SK-N-SH (cell line): ENCODE measurements around the gene MIEN1. TPM values are rescaled to one million over a fixed set of nuclear protein-coding genes. Genes with fewer than 3 reads are reported as not detected.

Experiments used
- CTCF ChIA-PET: fragments of 300-600, 350-600 bp; formaldehyde crosslinking; extraction: SDS; loops from one replicate; lab custom pipeline; 2021; lab: Yijun Ruan, JAX
- POLR2A ChIA-PET: fragments of 350-600 bp; sonication (Branson Sonifier 250); formaldehyde crosslinking; extraction: SDS; loops from one replicate; lab custom pipeline; 2020; ENCODE audit warnings: antibody characterized with exemption, inconsistent platforms; lab: Yijun Ruan, JAX
- DNase-seq: peaks from one replicate; pipeline ENCODE4 v3.0.0; 2012
- H2AFZ ChIP-seq: fragments of 200-600 bp; sonication (generic); 2 replicates; pipeline ENCODE4 v1.8.1; 2016; ENCODE audit warnings: antibody characterized with exemption, mild to moderate bottlenecking, low read depth
- H3F3A ChIP-seq: fragments of 200-600 bp; sonication (generic); replicated peaks from 2 replicates; pipeline ENCODE3; 2016; ENCODE audit warnings: antibody characterized with exemption, mild to moderate bottlenecking; ENCODE audit not compliant: insufficient read depth
- H3K27ac ChIP-seq, 2 experiments: fragments of 200-500 bp in 1 of 2; fragments of 200-600 bp in 1 of 2; sonication (Bioruptor generic) in 1 of 2; sonication (generic), shearing (Covaris generic) in 1 of 2; 2 replicates each; pipeline versions ENCODE4 v1.5.1 to v1.6.1; 2014 to 2016; ENCODE audit warnings: low read depth in 2 of 2, inconsistent platforms in 1 of 2, low read length in 1 of 2, mild to moderate bottlenecking in 1 of 2, mixed read lengths in 1 of 2
- H3K27me3 ChIP-seq: fragments of 200-600 bp; sonication (generic), shearing (Covaris generic); 2 replicates; pipeline ENCODE4 v1.6.1; 2016; ENCODE audit warnings: mixed run types; ENCODE audit not compliant: insufficient read depth
- H3K36me3 ChIP-seq, 2 experiments: fragments of 200-500 bp in 1 of 2; fragments of 200-600 bp in 1 of 2; sonication (Bioruptor generic) in 1 of 2; sonication (generic) in 1 of 2; replicated peaks in 1 of 2; 2 replicates each; pipeline versions ENCODE3 to v1.5.1; 2014 to 2016; ENCODE audit warnings: low read length in 1 of 2, mild to moderate bottlenecking in 1 of 2; ENCODE audit not compliant: insufficient read depth in 2 of 2, control insufficient read depth in 1 of 2
- H3K4me1 ChIP-seq, 2 experiments: fragments of 200-500 bp in 1 of 2; fragments of 200-600 bp in 1 of 2; sonication (Bioruptor generic) in 1 of 2; sonication (generic), shearing (Covaris generic) in 1 of 2; 2 replicates each; pipeline versions ENCODE4 v1.5.1 to v1.6.1; 2014 to 2016; ENCODE audit warnings: low read depth in 1 of 2, low read length in 1 of 2, mixed run types in 1 of 2; ENCODE audit not compliant: insufficient read depth in 2 of 2, control insufficient read depth in 1 of 2
- H3K4me2 ChIP-seq: fragments of 200-600 bp; sonication (generic), shearing (Covaris generic); 2 replicates; pipeline ENCODE4 v1.6.1; 2017; ENCODE audit warnings: mixed run types
- H3K4me3 ChIP-seq, 2 experiments: fragments of 200-500 bp in 1 of 2; fragments of 200-600 bp in 1 of 2; sonication (Bioruptor generic) in 1 of 2; sonication (generic), shearing (Covaris generic) in 1 of 2; 2 replicates each; pipeline versions ENCODE4 v1.5.1 to v1.8.1; 2014 to 2016; ENCODE audit warnings: low read depth in 2 of 2, inconsistent platforms in 1 of 2, low read length in 1 of 2, mild to moderate bottlenecking in 1 of 2, mixed read lengths in 1 of 2, moderate library complexity in 1 of 2
- H3K79me2 ChIP-seq: fragments of 200-600 bp; sonication (generic); 2 replicates; pipeline ENCODE4 v1.8.1; 2017; ENCODE audit warnings: mild to moderate bottlenecking; ENCODE audit not compliant: insufficient read depth
- H3K9ac ChIP-seq: fragments of 200-600 bp; sonication (generic); 2 replicates; pipeline ENCODE4 v1.6.1; 2017; ENCODE audit warnings: mixed run types
- H3K9me2 ChIP-seq: fragments of 200-600 bp; sonication (generic); 2 replicates; pipeline ENCODE4 v1.6.1; 2017; ENCODE audit warnings: mixed run types
- H3K9me3 ChIP-seq: fragments of 200-600 bp; sonication (generic); 2 replicates; pipeline ENCODE4 v1.6.1; 2017; ENCODE audit warnings: mixed run types, mild to moderate bottlenecking, moderate library complexity
- H4K20me1 ChIP-seq: fragments of 200-600 bp; sonication (generic); 2 replicates; pipeline ENCODE4 v1.6.1; 2017; ENCODE audit warnings: mild to moderate bottlenecking, mixed run types; ENCODE audit not compliant: insufficient read depth
- EP300 ChIP-seq, 2 experiments: IDR thresholded peaks; 2 replicates each; pipeline versions ENCODE4 v1.4.0 to v1.6.1; 2012; ENCODE audit warnings: borderline replicate concordance in 1 of 2, low read depth in 1 of 2, low read length in 1 of 2
- FOXJ3 ChIP-seq: sonication (generic); formaldehyde crosslinking; IDR thresholded peaks from 2 replicates; pipeline ENCODE4 v1.5.1; 2020; ENCODE audit warnings: mild to moderate bottlenecking, missing genetic modification reagents
- FOXM1 ChIP-seq: IDR thresholded peaks from 2 replicates; pipeline ENCODE4 v1.4.0; 2012; ENCODE audit warnings: low read depth, mild to moderate bottlenecking
- IRF3 ChIP-seq: fragments of 150-350 bp; IDR thresholded peaks from 2 replicates; pipeline ENCODE4 v1.6.1; 2016; ENCODE audit warnings: mild to moderate bottlenecking, low read depth, low read length
- MAX ChIP-seq: IDR thresholded peaks from 2 replicates; pipeline ENCODE4 v1.4.0; 2012; ENCODE audit warnings: low read depth
- MEF2A ChIP-seq: IDR thresholded peaks from 2 replicates; pipeline ENCODE4 v1.4.0; 2012; ENCODE audit warnings: low read depth, borderline replicate concordance
- RFX5 ChIP-seq: IDR thresholded peaks from 2 replicates; pipeline ENCODE4 v1.6.1; 2012; ENCODE audit warnings: mild to moderate bottlenecking, improper control_type of control experiment, low read length
- SMC3 ChIP-seq: IDR thresholded peaks from 2 replicates; pipeline ENCODE4 v1.6.1; 2012; ENCODE audit warnings: low read depth, low read length, improper control_type of control experiment
- TAF1 ChIP-seq: IDR thresholded peaks from 2 replicates; pipeline ENCODE4 v1.6.1; 2012; ENCODE audit warnings: low read depth, mild to moderate bottlenecking, low read length, moderate library complexity, borderline replicate concordance
- TEAD4 ChIP-seq: IDR thresholded peaks from 2 replicates; pipeline ENCODE4 v1.4.0; 2012; ENCODE audit warnings: mild to moderate bottlenecking, borderline replicate concordance; ENCODE audit not compliant: insufficient read depth
- WGBS: methylation state at CpG from one replicate; pipeline ENCODE4 v1.1.6; 2017; ENCODE audit warnings: low lambda C conversion rate; 5-methylcytosine and 5-hydroxymethylcytosine counted together
- polyA plus RNA-seq, 3 experiments: library from polyadenylated mRNA; depleted of rRNA; stranded (reverse); fragments of >200 nt; gene quantifications; 2 replicates each; pipeline ENCODE4 v1.2.3, GENCODE V29; 2012
- TF ChIP-seq, protein P1 (sequence below): IDR thresholded peaks from 2 replicates; pipeline ENCODE4; 2012
- TF ChIP-seq, protein P2 (sequence below): IDR thresholded peaks from 2 replicates; pipeline ENCODE4 v1.4.0; 2012; ENCODE audit warnings: low read depth, borderline replicate concordance
- TF ChIP-seq, protein P3 (sequence below): IDR thresholded peaks from 2 replicates; pipeline ENCODE4 v1.6.1; 2012; ENCODE audit warnings: mild to moderate bottlenecking, low read depth, low read length, moderate library complexity

Gene MIEN1
- polyA plus RNA-seq, 1 of the 3 experiments (the other 2 are of a cell fraction), result 100 TPM

- Histone ChIP-seq H3K4me2 (no peak overlapping the region), H3K9ac (no peak overlapping the region), H3K9me2 (no peaks in the 10 kb centered on the region), H3K27me3 (no peaks in the 10 kb centered on the region), H3K4me1 (no peaks in the 10 kb centered on the region), H3K79me2 (no peaks in the 10 kb centered on the region), H3K9me3 (no peaks in the 10 kb centered on the region), H3K4me3 (no peak overlapping the region), H3K27ac (no peak overlapping the region), H4K20me1 (no peaks in the 10 kb centered on the region), H3K36me3 (no peaks in the 10 kb centered on the region), H3F3A (no peaks in the 10 kb centered on the region), H2AFZ (no peak overlapping the region)
- TF ChIP-seq TAF1, result no peak
- no peak for TF ChIP-seq SMC3
- TF ChIP-seq, protein P1, sequence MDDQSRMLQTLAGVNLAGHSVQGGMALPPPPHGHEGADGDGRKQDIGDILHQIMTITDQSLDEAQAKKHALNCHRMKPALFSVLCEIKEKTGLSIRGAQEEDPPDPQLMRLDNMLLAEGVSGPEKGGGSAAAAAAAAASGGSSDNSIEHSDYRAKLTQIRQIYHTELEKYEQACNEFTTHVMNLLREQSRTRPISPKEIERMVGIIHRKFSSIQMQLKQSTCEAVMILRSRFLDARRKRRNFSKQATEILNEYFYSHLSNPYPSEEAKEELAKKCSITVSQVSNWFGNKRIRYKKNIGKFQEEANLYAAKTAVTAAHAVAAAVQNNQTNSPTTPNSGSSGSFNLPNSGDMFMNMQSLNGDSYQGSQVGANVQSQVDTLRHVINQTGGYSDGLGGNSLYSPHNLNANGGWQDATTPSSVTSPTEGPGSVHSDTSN, result no peak
- TF ChIP-seq, protein P2, sequence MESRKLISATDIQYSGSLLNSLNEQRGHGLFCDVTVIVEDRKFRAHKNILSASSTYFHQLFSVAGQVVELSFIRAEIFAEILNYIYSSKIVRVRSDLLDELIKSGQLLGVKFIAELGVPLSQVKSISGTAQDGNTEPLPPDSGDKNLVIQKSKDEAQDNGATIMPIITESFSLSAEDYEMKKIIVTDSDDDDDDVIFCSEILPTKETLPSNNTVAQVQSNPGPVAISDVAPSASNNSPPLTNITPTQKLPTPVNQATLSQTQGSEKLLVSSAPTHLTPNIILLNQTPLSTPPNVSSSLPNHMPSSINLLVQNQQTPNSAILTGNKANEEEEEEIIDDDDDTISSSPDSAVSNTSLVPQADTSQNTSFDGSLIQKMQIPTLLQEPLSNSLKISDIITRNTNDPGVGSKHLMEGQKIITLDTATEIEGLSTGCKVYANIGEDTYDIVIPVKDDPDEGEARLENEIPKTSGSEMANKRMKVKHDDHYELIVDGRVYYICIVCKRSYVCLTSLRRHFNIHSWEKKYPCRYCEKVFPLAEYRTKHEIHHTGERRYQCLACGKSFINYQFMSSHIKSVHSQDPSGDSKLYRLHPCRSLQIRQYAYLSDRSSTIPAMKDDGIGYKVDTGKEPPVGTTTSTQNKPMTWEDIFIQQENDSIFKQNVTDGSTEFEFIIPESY, result no peak
- no peak for TF ChIP-seq RFX5
- no peak for TF ChIP-seq TEAD4
- TF ChIP-seq MEF2A, result no peak
- TF ChIP-seq EP300 (IDR thresholded peaks at IDR 0.05; ENCODE audit: borderline replicate concordance in 1 of 2, low read depth in 1 of 2, low read length in 1 of 2), result no peak
- TF ChIP-seq MAX, result no peak
- TF ChIP-seq FOXJ3 (CRISPR knock-in tag), result no peak
- TF ChIP-seq, protein P3, sequence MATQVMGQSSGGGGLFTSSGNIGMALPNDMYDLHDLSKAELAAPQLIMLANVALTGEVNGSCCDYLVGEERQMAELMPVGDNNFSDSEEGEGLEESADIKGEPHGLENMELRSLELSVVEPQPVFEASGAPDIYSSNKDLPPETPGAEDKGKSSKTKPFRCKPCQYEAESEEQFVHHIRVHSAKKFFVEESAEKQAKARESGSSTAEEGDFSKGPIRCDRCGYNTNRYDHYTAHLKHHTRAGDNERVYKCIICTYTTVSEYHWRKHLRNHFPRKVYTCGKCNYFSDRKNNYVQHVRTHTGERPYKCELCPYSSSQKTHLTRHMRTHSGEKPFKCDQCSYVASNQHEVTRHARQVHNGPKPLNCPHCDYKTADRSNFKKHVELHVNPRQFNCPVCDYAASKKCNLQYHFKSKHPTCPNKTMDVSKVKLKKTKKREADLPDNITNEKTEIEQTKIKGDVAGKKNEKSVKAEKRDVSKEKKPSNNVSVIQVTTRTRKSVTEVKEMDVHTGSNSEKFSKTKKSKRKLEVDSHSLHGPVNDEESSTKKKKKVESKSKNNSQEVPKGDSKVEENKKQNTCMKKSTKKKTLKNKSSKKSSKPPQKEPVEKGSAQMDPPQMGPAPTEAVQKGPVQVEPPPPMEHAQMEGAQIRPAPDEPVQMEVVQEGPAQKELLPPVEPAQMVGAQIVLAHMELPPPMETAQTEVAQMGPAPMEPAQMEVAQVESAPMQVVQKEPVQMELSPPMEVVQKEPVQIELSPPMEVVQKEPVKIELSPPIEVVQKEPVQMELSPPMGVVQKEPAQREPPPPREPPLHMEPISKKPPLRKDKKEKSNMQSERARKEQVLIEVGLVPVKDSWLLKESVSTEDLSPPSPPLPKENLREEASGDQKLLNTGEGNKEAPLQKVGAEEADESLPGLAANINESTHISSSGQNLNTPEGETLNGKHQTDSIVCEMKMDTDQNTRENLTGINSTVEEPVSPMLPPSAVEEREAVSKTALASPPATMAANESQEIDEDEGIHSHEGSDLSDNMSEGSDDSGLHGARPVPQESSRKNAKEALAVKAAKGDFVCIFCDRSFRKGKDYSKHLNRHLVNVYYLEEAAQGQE, result no peak
- TF ChIP-seq IRF3, result no peak
- TF ChIP-seq FOXM1, result no peak
- DNase-seq, result no peak
- ChIA-PET POLR2A (interaction anchor here (0.5 kb wide), 1 partner anchor 146 kb away, joined by 3 read pairs; no protein-coding TSS in a partner anchor), CTCF (interaction anchor here (0.8 to 1.7 kb wide), 5 partner anchors 10 to 97 kb away, joined by 3 to 8 read pairs (median 4); no protein-coding TSS in a partner anchor)
- 83% methylated on average over 7 of the region's 7 CpGs for WGBS
Observed at GRCh38 chr17:39719563-39720355, 10.6 kb downstream of the MIEN1 start.
